Activated CD8-positive, alpha-beta T cell treated with anti-CD3 and anti-CD28 coated beads, Interleukin-2, amount 10 ng/mL, durations not matched to agents 7 days and 5 days (primary cell): ENCODE data around the gene PRH1. TPM values are rescaled to one million over a fixed set of nuclear protein-coding genes. Genes with fewer than 3 reads are reported as not detected.

Experiments
- ATAC-seq: fragments of 150-1000 bp; cut with Tn5 transposase; one replicate; pipeline ENCODE4 v1.10.0; 2021; ENCODE audit warnings: moderate library complexity
- CTCF ChIA-PET: fragments of 350-600 bp; sonication (Branson Sonifier 250); formaldehyde crosslinking; loops from one replicate; lab custom pipeline; 2021; ENCODE audit warnings: antibody characterized with exemption; lab: Charles Lee
- POLR2A ChIA-PET: fragments of 350-600 bp; sonication (Branson Sonifier 250); formaldehyde crosslinking; loops from one replicate; lab custom pipeline; 2021; ENCODE audit warnings: antibody characterized with exemption; lab: Charles Lee
- DNase-seq: peaks from one replicate; pipeline ENCODE4 v3.0.0-alpha.2; 2020
- H3K27ac Mint-ChIP-seq: one replicate; pipeline ENCODE4 v1.8.0; 2021; ENCODE audit warnings: mild to moderate bottlenecking, mixed read lengths
- H3K27me3 Mint-ChIP-seq: one replicate; pipeline ENCODE4 v1.8.0; 2021; ENCODE audit warnings: low read depth, mixed read lengths
- H3K36me3 Mint-ChIP-seq: one replicate; pipeline ENCODE4 v1.8.0; 2021; ENCODE audit warnings: low read depth, mixed read lengths
- H3K4me1 Mint-ChIP-seq: one replicate; pipeline ENCODE4 v1.8.0; 2021; ENCODE audit warnings: low read depth, mixed read lengths
- H3K4me3 Mint-ChIP-seq: one replicate; pipeline ENCODE4 v1.8.0; 2021; ENCODE audit warnings: mild to moderate bottlenecking, mixed read lengths
- H3K9me3 Mint-ChIP-seq: one replicate; pipeline ENCODE4 v1.8.0; 2022; ENCODE audit warnings: mixed read lengths; ENCODE audit not compliant: insufficient read depth
- total RNA-seq, 2 experiments: library from RNA; stranded (reverse); gene quantifications; one replicate each; pipeline ENCODE4 v1.2.3, GENCODE V29; 2021

Gene PRH1
- 10 to 100 TPM; 21.3 to 21.4 TPM for total RNA-seq

DNA sequence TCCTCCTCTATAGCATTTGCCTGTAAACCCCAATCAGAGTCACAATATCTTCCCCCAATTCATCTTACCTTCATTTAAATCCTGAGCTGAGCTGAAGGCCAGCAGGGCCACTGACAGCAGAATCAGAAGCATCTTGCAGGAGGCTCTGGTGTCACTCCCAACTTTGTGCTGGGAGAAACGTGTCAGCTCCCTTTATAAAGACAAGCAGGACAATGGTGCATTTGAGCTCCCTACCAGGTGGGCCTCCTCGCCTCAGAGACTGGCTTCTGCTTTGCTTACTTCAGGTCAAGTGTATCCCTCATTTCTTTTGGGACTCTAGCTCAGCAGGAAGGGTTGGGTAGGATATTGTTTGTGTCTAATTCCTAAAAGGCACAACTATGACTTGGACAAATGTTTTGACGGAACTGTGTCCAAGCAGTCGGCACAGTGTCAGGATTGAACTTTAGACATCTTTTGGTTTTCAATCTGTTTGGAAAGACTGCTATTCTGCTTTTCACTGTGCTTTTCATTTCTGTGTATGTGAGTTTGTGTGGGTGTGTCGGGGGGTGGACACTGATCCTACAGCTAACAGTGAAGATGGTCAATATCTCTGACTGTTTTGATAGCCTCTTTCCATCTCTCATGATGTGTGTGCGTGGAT is at the start of gene PRH1:
PRH1 (minus strand) TSS at position 170 of the 640 bp plus-strand sequence; CDS start at position 132, 38 bp downstream.
- Mint-ChIP-seq H3K9me3 (no peaks in the 10 kb centered on the region), H3K4me3 (no peak within 1 kb of the TSS), H3K27me3 (no peaks in the 10 kb centered on the region), H3K36me3 (peaks cover 3% of the 10 kb centered on the region), H3K4me1 (no peaks in the 10 kb centered on the region), H3K27ac (no peak within 1 kb of the TSS)
- DNase-seq (no peak), ATAC-seq (no peak)
- ChIA-PET CTCF (no interaction called here), POLR2A (no interaction called here)

DNA sequence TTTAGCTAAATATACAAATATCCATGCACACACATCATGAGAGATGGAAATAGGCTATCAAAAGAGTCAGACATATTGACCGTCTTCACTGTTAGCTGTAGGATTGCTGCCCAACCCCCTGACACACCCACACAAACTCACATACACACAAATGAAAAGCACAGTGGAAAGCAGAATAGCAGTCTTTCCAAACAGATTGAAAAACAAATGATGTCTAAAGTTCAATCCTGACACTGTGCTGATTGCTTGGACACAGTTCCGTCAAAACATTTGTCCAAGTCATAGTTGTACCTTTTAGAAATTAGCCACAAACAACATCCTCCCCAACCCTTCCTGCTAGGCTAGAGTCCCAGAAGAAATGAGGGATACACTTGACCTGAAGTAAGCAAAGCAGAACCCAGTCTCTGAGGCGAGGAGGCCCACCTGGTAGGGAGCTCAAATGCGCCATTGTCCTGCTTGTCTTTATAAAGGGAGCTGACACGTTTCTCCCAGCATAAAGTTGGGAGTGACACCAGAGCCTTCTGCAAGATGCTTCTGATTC is 44.8 kb upstream of the PRH1 start, which contains the start of gene PRH2:
PRH2 (plus strand) TSS at position 491 of the 541 bp plus-strand sequence; CDS start at position 529, 38 bp downstream.
- Mint-ChIP-seq H3K36me3 (peaks cover 2% of the 10 kb centered on the region), H3K9me3 (no peaks in the 10 kb centered on the region), H3K4me3 (no peak within 1 kb of the TSS), H3K4me1 (no peaks in the 10 kb centered on the region), H3K27me3 (no peaks in the 10 kb centered on the region), H3K27ac (no peak within 1 kb of the TSS)
- DNase-seq, result no peak
- ChIA-PET POLR2A (no interaction called here), CTCF (no interaction called here)
- ATAC-seq, result no peak

DNA sequence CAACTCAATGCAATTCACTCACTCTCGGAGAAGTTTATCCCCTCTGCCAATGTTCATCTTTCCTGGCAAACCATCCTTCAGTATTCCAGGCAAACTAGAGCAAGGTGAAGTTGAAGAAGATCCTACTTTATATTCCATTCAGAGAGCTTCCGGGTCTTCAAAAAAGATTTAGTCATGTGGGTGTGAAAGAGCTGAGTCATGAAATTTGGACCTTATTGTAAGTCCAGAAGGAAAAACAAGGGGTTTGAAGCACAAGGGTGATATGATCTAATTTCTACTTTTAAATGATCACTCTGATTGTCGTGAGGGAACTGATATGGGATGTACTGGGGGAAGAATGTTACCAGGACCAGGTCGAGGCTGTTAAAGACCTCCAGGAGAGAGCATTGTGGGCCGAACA is 42.2 kb upstream of the PRH1 start:
- ATAC-seq, result no peak
- H3K36me3 Mint-ChIP-seq, result peaks cover 2% of the 10 kb centered on the region
- no peak overlapping the region for H3K4me3 Mint-ChIP-seq
- ChIA-PET CTCF (no interaction called here), POLR2A (no interaction called here)
- H3K9me3 Mint-ChIP-seq, result no peaks in the 10 kb centered on the region
- no peak for DNase-seq
- H3K27me3 Mint-ChIP-seq, result no peaks in the 10 kb centered on the region
- H3K27ac Mint-ChIP-seq, result no peak overlapping the region
- H3K4me1 Mint-ChIP-seq, result no peaks in the 10 kb centered on the region

DNA sequence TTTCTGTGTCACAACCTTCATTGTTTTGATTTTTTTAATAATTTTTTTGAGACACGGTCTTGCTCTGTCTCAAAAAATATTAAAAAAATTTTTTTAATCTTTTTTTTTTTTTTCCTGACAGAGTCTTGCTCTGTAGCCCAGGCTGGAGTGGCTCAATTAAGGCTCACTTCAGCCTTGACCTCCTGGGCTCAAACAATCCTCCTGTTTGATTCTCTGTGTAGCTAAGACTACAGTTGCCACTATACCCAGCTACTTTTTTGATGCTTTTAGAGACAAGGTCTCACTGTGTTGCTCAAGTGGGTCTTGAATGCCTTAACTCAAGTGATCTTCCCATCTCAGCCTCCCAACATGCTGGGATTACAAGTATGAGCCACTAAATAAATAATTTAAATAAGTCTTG is 35.8 kb upstream of the PRH1 start:
- H3K27ac Mint-ChIP-seq, result no peak overlapping the region
- no peaks in the 10 kb centered on the region for H3K4me1 Mint-ChIP-seq
- H3K9me3 Mint-ChIP-seq, result no peaks in the 10 kb centered on the region
- DNase-seq (no peak), ATAC-seq (no peak)
- POLR2A ChIA-PET, result no interaction called here
- H3K4me3 Mint-ChIP-seq, result no peak overlapping the region
- H3K36me3 Mint-ChIP-seq, result no peaks in the 10 kb centered on the region
- CTCF ChIA-PET, result no interaction called here
- H3K27me3 Mint-ChIP-seq, result no peaks in the 10 kb centered on the region

DNA sequence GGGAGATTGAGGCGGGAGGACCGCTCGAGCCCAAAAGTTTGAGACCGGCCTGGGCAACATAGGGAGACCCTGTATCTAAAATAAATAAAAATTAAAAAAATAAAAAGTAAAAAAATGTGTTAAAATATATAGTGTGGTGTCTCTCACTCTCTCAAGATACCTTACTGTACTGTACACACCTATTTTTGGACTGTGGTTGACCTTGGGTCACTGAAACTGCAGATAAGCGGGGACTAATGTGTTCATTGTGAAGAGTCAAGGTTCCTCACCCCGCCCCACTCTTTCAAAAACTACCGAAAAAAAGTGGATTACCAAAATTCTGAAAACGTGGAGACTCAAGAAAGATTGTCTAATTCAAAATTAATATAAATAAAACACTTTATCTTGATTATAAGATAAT is 26.3 kb upstream of the PRH1 start:
- Mint-ChIP-seq H3K9me3 (no peaks in the 10 kb centered on the region), H3K27ac (no peak overlapping the region), H3K27me3 (no peaks in the 10 kb centered on the region), H3K4me1 (no peaks in the 10 kb centered on the region), H3K4me3 (no peak overlapping the region), H3K36me3 (no peaks in the 10 kb centered on the region)
- ChIA-PET POLR2A (no interaction called here), CTCF (no interaction called here)
- no peak for ATAC-seq
- DNase-seq, result no peak

DNA sequence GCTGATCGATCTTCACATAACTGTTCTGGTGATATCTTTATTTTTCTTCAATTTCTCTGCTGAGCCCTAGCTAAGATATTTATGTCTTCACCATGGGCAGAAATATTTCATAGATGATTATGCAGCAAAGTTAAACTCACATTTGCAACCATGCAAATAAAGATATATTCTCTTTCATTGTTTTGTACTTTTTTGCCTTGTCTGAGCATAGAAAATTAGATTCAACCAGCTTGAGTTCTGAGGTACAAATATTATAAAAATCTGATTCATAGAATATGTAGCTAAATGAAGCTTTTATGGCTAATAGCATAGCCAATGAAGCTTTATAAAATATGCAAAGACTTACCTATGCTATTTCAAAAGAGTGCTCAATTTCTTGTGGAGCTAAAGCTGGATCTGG is 25.4 kb upstream of the PRH1 start, which contains the start of gene TAS2R13:
TAS2R13 (minus strand) TSS at position 101 of the 400 bp plus-strand sequence. CDS start 264 bp downstream, outside the sequence.
- no peak for ATAC-seq
- ChIA-PET CTCF (no interaction called here), POLR2A (no interaction called here)
- Mint-ChIP-seq H3K9me3 (peaks cover 7% of the 10 kb centered on the region), H3K36me3 (peaks cover 8% of the 10 kb centered on the region), H3K27ac (no peak within 1 kb of the TSS), H3K4me3 (no peak within 1 kb of the TSS), H3K4me1 (no peaks in the 10 kb centered on the region), H3K27me3 (no peaks in the 10 kb centered on the region)
- DNase-seq, result no peak

DNA sequence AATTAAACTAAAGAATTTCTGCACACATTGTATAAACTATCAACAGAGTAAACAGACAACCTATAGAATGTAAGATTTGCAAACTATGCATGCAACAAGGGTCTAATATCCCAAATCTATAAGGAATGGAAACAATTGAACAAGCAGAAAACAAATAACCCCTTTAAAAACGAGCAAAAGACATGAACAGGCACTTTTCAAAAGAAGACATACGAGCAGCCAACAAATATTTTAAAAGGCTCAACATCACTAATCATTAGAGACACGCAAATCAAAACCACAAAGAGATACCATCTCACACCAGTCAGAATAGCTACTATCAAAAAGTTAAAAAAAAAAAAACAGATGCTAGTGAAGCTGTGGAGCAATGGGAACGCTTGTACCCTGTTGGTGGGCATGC is 20.6 kb upstream of the PRH1 start:
- Mint-ChIP-seq H3K4me1 (no peaks in the 10 kb centered on the region), H3K9me3 (peaks cover 22% of the 10 kb centered on the region), H3K36me3 (peaks cover 20% of the 10 kb centered on the region), H3K27ac (no peak overlapping the region), H3K27me3 (no peaks in the 10 kb centered on the region), H3K4me3 (no peak overlapping the region)
- POLR2A ChIA-PET, result no interaction called here
- CTCF ChIA-PET, result no interaction called here
- no peak for ATAC-seq
- DNase-seq, result no peak

DNA sequence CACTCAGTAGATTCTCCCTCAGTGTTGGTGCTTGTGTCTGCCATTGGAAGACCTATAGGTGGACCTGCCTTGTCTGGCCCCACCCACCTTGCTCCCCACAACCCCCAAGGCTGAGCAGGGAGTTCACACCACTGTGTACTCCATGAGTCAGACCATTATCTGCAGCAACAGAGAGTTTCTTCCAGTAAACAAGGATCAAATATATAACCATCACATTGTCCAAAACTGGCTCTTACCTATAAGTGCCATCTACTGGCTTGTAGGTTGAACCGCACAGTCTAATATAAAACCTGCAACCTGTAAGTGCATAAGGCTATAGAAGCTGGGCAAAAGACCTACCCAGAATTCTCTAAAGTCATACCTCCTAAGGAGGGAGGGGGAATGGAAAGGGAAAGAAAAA is 17.4 kb upstream of the PRH1 start:
- H3K4me1 Mint-ChIP-seq, result no peaks in the 10 kb centered on the region
- no peaks in the 10 kb centered on the region for H3K27me3 Mint-ChIP-seq
- CTCF ChIA-PET, result no interaction called here
- H3K4me3 Mint-ChIP-seq, result no peak overlapping the region
- no peak overlapping the region for H3K27ac Mint-ChIP-seq
- H3K9me3 Mint-ChIP-seq, result peaks cover 22% of the 10 kb centered on the region
- no peak for ATAC-seq
- DNase-seq, result no peak
- POLR2A ChIA-PET, result no interaction called here
- H3K36me3 Mint-ChIP-seq, result peaks cover 20% of the 10 kb centered on the region

DNA sequence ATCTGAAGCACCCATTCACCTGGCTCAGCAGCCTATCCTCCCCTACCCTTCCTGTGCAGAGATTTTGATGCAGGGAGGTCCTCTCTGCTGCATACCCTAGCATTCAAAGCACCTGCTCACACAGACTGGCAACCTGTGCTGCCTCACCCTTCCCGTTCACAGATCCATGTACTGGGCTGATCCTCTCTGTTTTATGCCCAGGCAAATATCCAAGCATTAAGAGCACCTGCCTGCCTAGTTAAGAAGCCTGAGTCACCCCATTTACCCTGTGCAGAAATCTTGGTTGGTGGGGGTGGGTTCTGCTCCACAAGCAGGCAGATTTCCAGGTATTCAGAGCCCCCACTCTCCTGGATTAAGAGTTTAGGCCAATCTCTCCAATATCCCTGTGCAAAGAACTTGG is 16.9 kb upstream of the PRH1 start:
- Mint-ChIP-seq H3K27ac (no peak overlapping the region), H3K27me3 (no peaks in the 10 kb centered on the region), H3K9me3 (peaks cover 22% of the 10 kb centered on the region), H3K4me1 (no peaks in the 10 kb centered on the region), H3K36me3 (peaks cover 20% of the 10 kb centered on the region), H3K4me3 (no peak overlapping the region)
- POLR2A ChIA-PET, result no interaction called here
- CTCF ChIA-PET, result no interaction called here
- DNase-seq (no peak), ATAC-seq (no peak)

DNA sequence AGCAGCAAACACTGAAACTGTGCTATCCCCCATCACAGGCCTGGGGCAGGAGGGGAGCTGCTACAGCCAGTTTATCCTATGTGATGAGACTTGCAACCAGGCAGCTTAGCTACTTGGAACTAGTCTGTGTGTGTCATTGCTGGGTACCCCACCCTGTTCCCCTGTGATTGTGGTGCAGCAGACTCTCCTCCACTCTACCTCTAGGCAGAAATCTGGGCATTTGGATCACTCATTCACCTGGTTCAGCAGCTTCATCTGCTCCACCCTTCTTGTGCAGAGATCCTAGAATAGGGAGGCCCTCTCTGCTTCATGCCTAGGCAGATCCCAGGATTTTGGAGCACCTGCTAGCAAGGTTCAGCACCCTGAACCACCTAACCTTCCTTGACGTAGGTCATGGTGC is 16.5 kb upstream of the PRH1 start:
- no peaks in the 10 kb centered on the region for H3K4me1 Mint-ChIP-seq
- H3K36me3 Mint-ChIP-seq, result peaks cover 20% of the 10 kb centered on the region
- no peaks in the 10 kb centered on the region for H3K27me3 Mint-ChIP-seq
- ATAC-seq (no peak), DNase-seq (no peak)
- POLR2A ChIA-PET, result no interaction called here
- CTCF ChIA-PET, result no interaction called here
- no peak overlapping the region for H3K27ac Mint-ChIP-seq
- no peak overlapping the region for H3K4me3 Mint-ChIP-seq
- peaks cover 22% of the 10 kb centered on the region for H3K9me3 Mint-ChIP-seq

DNA sequence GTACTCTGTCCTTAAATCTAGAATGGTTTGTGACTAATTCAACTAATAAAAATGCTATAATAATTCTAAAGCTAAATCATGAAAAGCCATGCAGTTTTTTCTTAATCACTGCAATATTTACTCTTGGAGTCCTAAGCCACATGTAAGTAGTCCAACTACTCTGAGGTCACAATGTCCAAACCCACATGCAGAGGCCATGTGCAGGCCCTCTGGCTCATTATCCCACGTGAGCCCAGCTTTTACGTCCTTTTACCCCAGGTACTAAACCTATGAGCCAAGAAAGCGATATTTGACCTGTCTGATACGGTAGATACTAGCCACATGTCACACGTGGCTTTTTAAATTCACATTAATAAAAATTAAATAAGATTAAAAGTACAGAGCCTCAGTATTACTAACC is 12.8 kb upstream of the PRH1 start:
- ATAC-seq (no peak), DNase-seq (no peak)
- ChIA-PET CTCF (no interaction called here), POLR2A (no interaction called here)
- peaks cover 3% of the 10 kb centered on the region for H3K36me3 Mint-ChIP-seq
- no peak overlapping the region for H3K4me3 Mint-ChIP-seq
- H3K9me3 Mint-ChIP-seq, result no peaks in the 10 kb centered on the region
- H3K4me1 Mint-ChIP-seq, result no peaks in the 10 kb centered on the region
- no peak overlapping the region for H3K27ac Mint-ChIP-seq
- H3K27me3 Mint-ChIP-seq, result no peaks in the 10 kb centered on the region

DNA sequence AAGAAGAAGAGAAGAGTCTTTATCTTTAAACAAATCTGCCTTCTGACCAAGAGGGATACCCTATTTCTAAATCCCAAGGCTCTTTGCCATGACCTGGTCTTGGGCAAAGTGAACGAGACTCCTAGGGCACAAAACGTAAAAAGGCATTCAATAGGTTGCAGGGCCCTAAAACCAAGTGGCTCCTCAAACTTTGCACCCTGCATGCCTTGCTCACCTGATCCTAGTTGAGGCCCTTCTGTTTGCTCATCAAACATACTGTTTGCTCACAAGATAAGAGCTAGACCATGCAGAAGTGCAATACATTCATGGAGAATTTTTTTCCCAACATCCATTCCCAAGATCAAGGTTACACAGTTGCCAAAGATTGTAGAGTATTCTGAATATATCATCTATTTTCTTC is 7.9 kb upstream of the PRH1 start:
- Mint-ChIP-seq H3K4me1 (no peaks in the 10 kb centered on the region), H3K4me3 (no peak overlapping the region), H3K27ac (no peak overlapping the region), H3K27me3 (no peaks in the 10 kb centered on the region), H3K9me3 (no peaks in the 10 kb centered on the region), H3K36me3 (peaks cover 5% of the 10 kb centered on the region)
- CTCF ChIA-PET, result no interaction called here
- POLR2A ChIA-PET, result no interaction called here
- no peak for DNase-seq
- ATAC-seq, result no peak
